Loucy (cell line): ENCODE measurements around the gene MAB21L3.

Source experiments
- H2AFZ ChIP-seq: fragments of 200-600 bp; sonication (generic); 2 replicates; pipeline ENCODE4 v1.6.0; 2016; ENCODE audit warnings: antibody characterized with exemption, mild to moderate bottlenecking, low read length, moderate library complexity
- H3F3A ChIP-seq: fragments of 200-600 bp; 2 replicates; pipeline ENCODE4 v1.6.0; 2016; ENCODE audit warnings: antibody characterized with exemption, low read depth, mild to moderate bottlenecking
- H3K27me3 ChIP-seq: fragments of 200-600 bp; sonication (generic); 2 replicates; pipeline ENCODE4 v1.6.1; 2014; ENCODE audit warnings: low read length, mild to moderate bottlenecking; ENCODE audit not compliant: insufficient read depth, poor library complexity, severe bottlenecking
- H3K36me3 ChIP-seq: fragments of 200-600 bp; sonication (generic); 2 replicates; pipeline ENCODE4 v1.6.1; 2016; ENCODE audit warnings: low read length; ENCODE audit not compliant: insufficient read depth
- H3K4me1 ChIP-seq: fragments of 200-600 bp; sonication (generic); 2 replicates; pipeline ENCODE4 v1.5.1; 2014; ENCODE audit warnings: low read length, mild to moderate bottlenecking; ENCODE audit not compliant: insufficient read depth, poor library complexity, severe bottlenecking
- H3K4me2 ChIP-seq: fragments of 200-600 bp; sonication (generic); 2 replicates; pipeline ENCODE4 v1.6.0; 2014; ENCODE audit warnings: antibody characterized with exemption, low read length, low read depth, mild to moderate bottlenecking; ENCODE audit not compliant: poor library complexity, severe bottlenecking
- H3K4me3 ChIP-seq: fragments of 200-600 bp; sonication (generic); 2 replicates; pipeline ENCODE4 v1.5.1; 2014; ENCODE audit warnings: low read length, mild to moderate bottlenecking, mixed read lengths; ENCODE audit not compliant: poor library complexity, severe bottlenecking
- H3K79me2 ChIP-seq: fragments of 200-600 bp; sonication (generic); 2 replicates; pipeline ENCODE4 v1.6.1; 2014; ENCODE audit warnings: low read length; ENCODE audit not compliant: insufficient read depth
- H3K9ac ChIP-seq: fragments of 200-600 bp; sonication (generic); 2 replicates; pipeline ENCODE4 v1.6.0; 2014; ENCODE audit warnings: mild to moderate bottlenecking, low read depth, low read length, moderate library complexity; ENCODE audit not compliant: poor library complexity, severe bottlenecking
- H3K9me2 ChIP-seq: fragments of 200-600 bp; sonication (generic); replicated peaks from 2 replicates; pipeline ENCODE4 v1.6.1; 2016; ENCODE audit warnings: low read depth, low read length, mixed read lengths
- H3K9me3 ChIP-seq: fragments of 200-600 bp; sonication (generic); 2 replicates; pipeline ENCODE4 v1.6.1; 2014; ENCODE audit warnings: mild to moderate bottlenecking, antibody characterized with exemption, low read length, low read depth; ENCODE audit not compliant: insufficient read depth
- H4K20me1 ChIP-seq: fragments of 200-600 bp; sonication (generic); 2 replicates; pipeline ENCODE4 v1.6.0; 2014; ENCODE audit warnings: antibody characterized with exemption, low read length, mild to moderate bottlenecking; ENCODE audit not compliant: insufficient read depth, poor library complexity, severe bottlenecking
- EZH2phosphoT487 ChIP-seq: fragments of 200-600 bp; IDR thresholded peaks from 2 replicates; pipeline ENCODE4 v1.6.1; 2018; ENCODE audit warnings: antibody characterized with exemption, mild to moderate bottlenecking, moderate library complexity, borderline replicate concordance
- TF ChIP-seq, protein P1 (sequence below): fragments of 200-600 bp; sonication (generic); conservative IDR thresholded peaks from 2 replicates; pipeline ENCODE4 v1.5.1; 2014; ENCODE audit warnings: mild to moderate bottlenecking, antibody characterized with exemption, low read length

MAB21L3 gene

DNA sequence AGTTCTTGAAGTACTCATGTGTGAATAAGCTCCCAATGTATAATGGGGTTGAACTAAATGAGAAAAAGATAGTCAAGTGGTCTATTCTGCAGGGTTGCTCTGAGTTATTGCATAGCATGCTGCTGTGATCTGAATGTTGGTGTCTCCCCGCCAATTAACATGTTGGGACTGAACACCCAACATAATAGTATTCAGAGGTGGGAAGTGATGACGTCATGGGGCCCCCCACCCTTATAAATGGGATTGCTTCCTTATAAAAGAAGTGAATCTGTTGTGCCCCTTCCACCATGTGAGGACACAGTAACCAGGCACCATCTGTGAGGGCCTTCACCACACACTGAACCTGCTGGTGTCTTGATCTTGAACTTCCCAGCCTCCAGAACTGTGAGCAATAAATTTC lies 50.2 kb downstream of the MAB21L3 start:
- no peaks in the 10 kb centered on the region for H3K27me3 ChIP-seq
- H3K9ac ChIP-seq, result no peak overlapping the region
- H3K79me2 ChIP-seq, result no peaks in the 10 kb centered on the region
- no peak overlapping the region for H3K4me3 ChIP-seq
- H2AFZ ChIP-seq, result no peak overlapping the region
- H3F3A ChIP-seq, result no peaks in the 10 kb centered on the region
- H3K9me2 ChIP-seq, result no peaks in the 10 kb centered on the region
- peaks cover 8% of the 10 kb centered on the region for H3K4me1 ChIP-seq
- no peak overlapping the region for H3K4me2 ChIP-seq
- no peaks in the 10 kb centered on the region for H3K9me3 ChIP-seq
- no peaks in the 10 kb centered on the region for H4K20me1 ChIP-seq
- no peaks in the 10 kb centered on the region for H3K36me3 ChIP-seq
- no peak for TF ChIP-seq EZH2phosphoT487
- TF ChIP-seq, protein P1, sequence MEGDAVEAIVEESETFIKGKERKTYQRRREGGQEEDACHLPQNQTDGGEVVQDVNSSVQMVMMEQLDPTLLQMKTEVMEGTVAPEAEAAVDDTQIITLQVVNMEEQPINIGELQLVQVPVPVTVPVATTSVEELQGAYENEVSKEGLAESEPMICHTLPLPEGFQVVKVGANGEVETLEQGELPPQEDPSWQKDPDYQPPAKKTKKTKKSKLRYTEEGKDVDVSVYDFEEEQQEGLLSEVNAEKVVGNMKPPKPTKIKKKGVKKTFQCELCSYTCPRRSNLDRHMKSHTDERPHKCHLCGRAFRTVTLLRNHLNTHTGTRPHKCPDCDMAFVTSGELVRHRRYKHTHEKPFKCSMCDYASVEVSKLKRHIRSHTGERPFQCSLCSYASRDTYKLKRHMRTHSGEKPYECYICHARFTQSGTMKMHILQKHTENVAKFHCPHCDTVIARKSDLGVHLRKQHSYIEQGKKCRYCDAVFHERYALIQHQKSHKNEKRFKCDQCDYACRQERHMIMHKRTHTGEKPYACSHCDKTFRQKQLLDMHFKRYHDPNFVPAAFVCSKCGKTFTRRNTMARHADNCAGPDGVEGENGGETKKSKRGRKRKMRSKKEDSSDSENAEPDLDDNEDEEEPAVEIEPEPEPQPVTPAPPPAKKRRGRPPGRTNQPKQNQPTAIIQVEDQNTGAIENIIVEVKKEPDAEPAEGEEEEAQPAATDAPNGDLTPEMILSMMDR, result no peak

DNA sequence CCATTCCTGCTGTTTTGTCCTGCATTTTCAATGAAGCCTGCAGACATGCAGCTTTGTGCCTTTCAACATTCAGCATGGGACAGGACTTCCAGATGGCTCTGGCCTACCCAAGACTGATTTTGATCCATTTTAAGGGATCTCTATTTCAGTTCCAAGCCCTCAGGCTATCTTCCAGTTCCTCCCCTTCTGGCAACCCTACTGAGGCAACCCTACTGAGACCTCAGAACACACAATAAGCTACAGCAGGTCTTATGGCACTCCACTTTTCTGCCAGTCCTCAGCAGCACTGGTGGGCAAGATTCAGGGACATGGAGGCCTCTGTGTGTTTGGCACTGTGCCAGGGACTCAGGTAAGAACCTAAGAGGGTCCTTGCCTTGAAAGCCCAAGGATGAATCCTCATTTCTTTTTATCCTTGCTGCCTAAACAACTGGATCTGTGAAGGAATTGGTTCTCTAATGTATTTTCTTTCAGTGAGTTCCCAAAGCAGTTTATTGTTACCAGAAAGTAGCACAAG lies 50.7 kb downstream of the MAB21L3 start:
- H4K20me1 ChIP-seq, result no peaks in the 10 kb centered on the region
- H2AFZ ChIP-seq, result no peak overlapping the region

DNA sequence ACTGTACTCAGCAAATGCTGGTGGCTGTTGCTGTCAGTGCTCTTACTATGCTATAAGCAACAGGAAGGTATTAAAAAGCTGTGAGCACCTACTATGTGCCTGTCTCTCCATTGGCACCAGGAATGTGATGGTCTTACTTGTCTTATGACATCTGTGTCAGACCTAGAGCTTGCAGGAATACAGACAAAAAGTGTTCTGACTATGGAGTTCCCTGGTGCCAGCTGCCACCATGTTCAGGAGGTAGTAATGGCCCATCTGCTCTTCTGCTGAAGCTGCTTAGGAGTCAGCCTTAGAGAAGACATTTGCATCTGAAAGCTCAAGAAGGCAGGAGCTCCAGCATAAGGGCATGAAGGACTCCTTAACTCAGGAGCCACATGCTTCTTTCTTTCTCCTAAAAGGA lies 52.3 kb downstream of the MAB21L3 start:
- TF ChIP-seq EZH2phosphoT487, result no peak
- TF ChIP-seq, protein P1, result no peak

More for the DNA sequence above, 50.7 kb downstream of the MAB21L3 start:
- Histone ChIP-seq H3K27me3 (no peaks in the 10 kb centered on the region), H3K4me1 (peaks cover 9% of the 10 kb centered on the region), H3F3A (no peaks in the 10 kb centered on the region), H3K4me3 (no peak overlapping the region), H3K9me3 (no peaks in the 10 kb centered on the region), H3K36me3 (no peaks in the 10 kb centered on the region), H3K9me2 (no peaks in the 10 kb centered on the region), H3K79me2 (no peaks in the 10 kb centered on the region), H3K9ac (no peak overlapping the region), H3K4me2 (no peak overlapping the region)
- TF ChIP-seq, protein P1, result no peak
- TF ChIP-seq EZH2phosphoT487, result no peak

More for the DNA sequence above, 52.3 kb downstream of the MAB21L3 start:
- no peaks in the 10 kb centered on the region for H4K20me1 ChIP-seq
- H3K9ac ChIP-seq, result no peak overlapping the region
- no peaks in the 10 kb centered on the region for H3K9me3 ChIP-seq
- H3K79me2 ChIP-seq, result no peaks in the 10 kb centered on the region
- H3K9me2 ChIP-seq, result no peaks in the 10 kb centered on the region
- H3K27me3 ChIP-seq, result no peaks in the 10 kb centered on the region
- H2AFZ ChIP-seq, result no peak overlapping the region
- H3K36me3 ChIP-seq, result no peaks in the 10 kb centered on the region
- peaks cover 22% of the 10 kb centered on the region for H3K4me1 ChIP-seq
- no peak overlapping the region for H3K4me3 ChIP-seq
- no peak overlapping the region for H3K4me2 ChIP-seq
- H3F3A ChIP-seq, result no peaks in the 10 kb centered on the region
